ENCODE data around the gene CLDN14.

CLDN14 gene

DNA sequence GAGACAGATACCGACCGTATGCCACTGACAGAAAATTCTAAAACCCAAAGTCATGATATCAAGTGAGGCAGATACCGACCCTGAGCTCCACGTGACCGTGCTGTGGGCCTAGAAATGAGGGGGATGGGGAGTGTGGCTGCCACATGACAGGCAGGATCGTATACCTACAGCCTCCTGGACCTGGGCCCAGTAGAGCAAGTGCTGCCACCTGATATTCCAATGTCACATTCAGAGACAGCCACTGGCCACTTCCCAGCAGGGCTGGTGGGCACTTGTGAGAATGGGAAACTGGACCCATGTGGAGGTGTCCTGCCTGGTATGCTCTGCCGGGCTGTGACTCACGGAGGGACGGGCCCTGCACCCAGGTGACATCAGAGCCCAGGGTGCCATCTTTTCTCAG is 44.6 kb upstream of the CLDN14 start:
- H2AK5ac ChIP-seq (ENCODE audit: low read length): no peak overlapping the region
- H3K4me3 ChIP-seq (ENCODE audit: low read depth, low read length): no peak overlapping the region
- no peak overlapping the region for H2AFZ ChIP-seq (ENCODE audit: insufficient read depth, low read length, poor library complexity)
- no CpG with 5 or more reads among the region's 9 CpGs for WGBS (ENCODE audit: extremely low coverage, insufficient coverage, insufficient read length)
- H3K9ac ChIP-seq (ENCODE audit: low read length): no peak overlapping the region
- no peak overlapping the region for H3K27ac ChIP-seq (ENCODE audit: low read depth, low read length)
- no peak overlapping the region for H3K4me2 ChIP-seq (ENCODE audit: low read length)
- no peak overlapping the region for H3K14ac ChIP-seq (ENCODE audit: low read length)
- no peak for DNase-seq
- H3K27me3 ChIP-seq (ENCODE audit: insufficient read depth, low read length): no peaks in the 10 kb centered on the region
- no peak overlapping the region for H3K18ac ChIP-seq (ENCODE audit: low read length)
- H3K79me2 ChIP-seq (ENCODE audit: control insufficient read depth, insufficient read depth, low read length, poor library complexity): no peaks in the 10 kb centered on the region
- H4K91ac ChIP-seq (ENCODE audit: low read depth, low read length): no peak overlapping the region
- no peak overlapping the region for H4K12ac ChIP-seq (ENCODE audit: low read depth, low read length)
- no peaks in the 10 kb centered on the region for H3K79me1 ChIP-seq (ENCODE audit: low read length)
- H3K4ac ChIP-seq (ENCODE audit: low read depth, low read length): no peak overlapping the region
- H2BK5ac ChIP-seq (ENCODE audit: low read depth, low read length, poor library complexity): no peak overlapping the region
- no peaks in the 10 kb centered on the region for H3K36me3 ChIP-seq (ENCODE audit: control insufficient read depth in 1 of 2, insufficient read depth in 2 of 2, low read length in 2 of 2)
- no peak overlapping the region for H4K8ac ChIP-seq (ENCODE audit: low read depth, low read length)
- no peak overlapping the region for H2BK120ac ChIP-seq (ENCODE audit: insufficient read depth, low read length, poor library complexity)
- no peaks in the 10 kb centered on the region for H3K9me3 ChIP-seq (ENCODE audit: insufficient read depth, low read depth, low read length)
- H3K4me1 ChIP-seq (ENCODE audit: control insufficient read depth in 1 of 2, insufficient read depth in 2 of 2, low read length in 2 of 2): no peaks in the 10 kb centered on the region
- no peak overlapping the region for H3K23ac ChIP-seq (ENCODE audit: low read length)
- no peak overlapping the region for H2BK12ac ChIP-seq (ENCODE audit: low read length)

DNA sequence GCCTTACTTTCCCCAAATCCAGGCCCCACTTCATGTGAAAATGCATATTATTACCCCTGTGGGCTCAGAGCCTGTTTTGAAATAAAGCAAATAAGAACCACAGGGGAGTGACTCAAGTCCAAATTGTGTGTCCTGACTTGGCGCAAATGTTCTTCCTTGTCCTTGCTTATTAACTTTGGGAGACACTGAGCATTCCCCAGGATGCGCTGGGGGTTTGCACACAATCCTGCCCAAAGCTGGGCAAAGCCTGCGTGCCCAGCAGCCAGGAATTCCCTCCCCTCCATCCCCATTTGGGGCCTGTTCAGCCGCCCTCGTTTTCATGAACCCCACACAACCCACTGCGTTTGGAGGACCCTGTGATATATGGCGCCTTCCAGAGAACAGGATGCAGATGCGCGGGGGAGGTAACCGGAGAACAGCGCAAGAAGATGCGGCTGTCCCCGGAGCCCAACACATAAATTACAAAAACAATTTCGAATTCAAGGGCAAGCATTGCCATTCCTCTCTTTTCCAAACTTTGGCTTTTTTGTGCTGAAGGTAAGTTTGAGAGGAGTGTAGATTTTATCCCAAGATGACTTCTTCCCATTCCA is 42.4 kb upstream of the CLDN14 start:
- Histone ChIP-seq H3K79me1 (ENCODE audit: low read length) (no peaks in the 10 kb centered on the region), H3K9me3 (ENCODE audit: insufficient read depth, low read depth, low read length) (no peaks in the 10 kb centered on the region)
- WGBS (ENCODE audit: extremely low coverage, insufficient coverage, insufficient read length): no CpG with 5 or more reads among the region's 14 CpGs

DNA sequence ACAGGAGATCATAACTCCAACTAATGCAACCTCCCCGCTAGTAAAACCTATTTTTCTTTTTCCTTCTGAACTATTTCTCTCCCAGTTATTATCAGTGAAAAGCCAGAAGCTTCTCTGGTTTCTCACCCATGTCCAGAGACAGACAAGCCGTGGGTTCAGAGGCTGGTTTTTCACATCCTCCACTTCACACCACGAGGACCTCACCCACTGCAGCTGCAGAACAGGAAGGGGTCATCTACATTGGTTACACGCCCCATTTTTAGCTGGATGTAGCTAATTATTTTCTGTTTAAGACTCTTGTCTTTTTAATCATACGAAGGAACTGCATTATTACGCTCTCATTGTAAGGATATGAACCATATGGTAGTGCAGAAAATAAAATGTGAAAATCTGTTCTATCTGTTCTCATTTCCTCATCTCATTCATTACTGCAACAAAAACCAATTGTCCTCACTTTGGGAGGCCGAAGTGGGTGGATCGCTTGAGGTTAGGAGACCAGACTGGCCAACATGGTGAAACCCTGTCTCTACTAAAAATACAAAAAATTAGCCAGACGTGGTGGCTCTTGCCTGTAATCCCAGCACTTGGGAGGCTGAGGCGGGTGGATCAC is 39.1 kb upstream of the CLDN14 start:
- DNase-seq: no peak

More for the DNA sequence above, 42.4 kb upstream of the CLDN14 start:
- Histone ChIP-seq H3K36me3 (ENCODE audit: control insufficient read depth in 1 of 2, insufficient read depth in 2 of 2, low read length in 2 of 2) (no peaks in the 10 kb centered on the region), H3K18ac (ENCODE audit: low read length) (no peak overlapping the region), H2BK5ac (ENCODE audit: low read depth, low read length, poor library complexity) (no peak overlapping the region), H2AFZ (ENCODE audit: insufficient read depth, low read length, poor library complexity) (no peak overlapping the region), H4K8ac (ENCODE audit: low read depth, low read length) (no peak overlapping the region), H3K27me3 (ENCODE audit: insufficient read depth, low read length) (no peaks in the 10 kb centered on the region), H3K4me2 (ENCODE audit: low read length) (no peak overlapping the region), H2AK5ac (ENCODE audit: low read length) (no peak overlapping the region), H4K12ac (ENCODE audit: low read depth, low read length) (no peak overlapping the region), H3K23ac (ENCODE audit: low read length) (no peak overlapping the region), H3K79me2 (ENCODE audit: control insufficient read depth, insufficient read depth, low read length, poor library complexity) (no peaks in the 10 kb centered on the region), H3K14ac (ENCODE audit: low read length) (no peak overlapping the region), H3K4me3 (ENCODE audit: low read depth, low read length) (no peak overlapping the region), H3K9ac (ENCODE audit: low read length) (no peak overlapping the region), H3K4me1 (ENCODE audit: control insufficient read depth in 1 of 2, insufficient read depth in 2 of 2, low read length in 2 of 2) (no peaks in the 10 kb centered on the region), H3K4ac (ENCODE audit: low read depth, low read length) (no peak overlapping the region), H2BK120ac (ENCODE audit: insufficient read depth, low read length, poor library complexity) (no peak overlapping the region), H3K27ac (ENCODE audit: low read depth, low read length) (no peak overlapping the region), H2BK12ac (ENCODE audit: low read length) (no peak overlapping the region), H4K91ac (ENCODE audit: low read depth, low read length) (no peak overlapping the region)
- DNase-seq: no peak

DNA sequence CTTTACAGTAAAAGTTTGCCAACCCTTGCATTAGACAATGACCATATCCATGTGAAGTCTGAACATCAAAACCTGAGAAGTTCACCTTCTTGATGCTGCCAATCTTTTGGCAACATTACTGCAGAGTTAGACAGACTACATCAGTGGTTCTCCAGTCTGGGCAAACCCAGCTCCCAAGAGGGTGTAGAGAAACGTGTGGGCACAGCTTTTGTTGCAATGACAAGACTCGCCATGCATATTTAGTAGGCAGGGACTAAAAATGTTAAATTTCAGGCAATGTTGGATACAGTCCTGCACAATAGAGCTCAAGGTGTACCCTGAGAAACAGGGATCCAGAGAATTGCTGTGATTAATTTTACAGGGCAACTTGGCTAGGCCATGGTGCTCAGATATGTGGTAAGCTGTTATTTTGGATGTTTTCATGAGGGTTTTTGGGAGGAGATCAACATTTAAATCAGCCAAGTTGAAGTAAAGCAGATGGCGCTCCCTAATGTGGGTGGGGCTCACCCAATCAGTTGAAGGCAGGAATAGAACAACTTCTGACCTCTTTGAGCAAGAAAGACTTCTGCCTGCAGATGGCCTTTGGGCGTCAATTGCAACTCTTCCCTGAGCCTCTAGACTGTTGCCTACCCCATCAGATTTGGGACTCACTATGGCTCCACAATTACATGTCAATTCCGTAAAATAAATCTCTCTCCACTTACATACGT is 37.6 kb upstream of the CLDN14 start:
- H3K23ac ChIP-seq (ENCODE audit: low read length): no peak overlapping the region
- H3K36me3 ChIP-seq (ENCODE audit: control insufficient read depth in 1 of 2, insufficient read depth in 2 of 2, low read length in 2 of 2): no peaks in the 10 kb centered on the region
- no peak overlapping the region for H2BK5ac ChIP-seq (ENCODE audit: low read depth, low read length, poor library complexity)
- DNase-seq: no peak
- no peaks in the 10 kb centered on the region for H3K79me2 ChIP-seq (ENCODE audit: control insufficient read depth, insufficient read depth, low read length, poor library complexity)
- H4K91ac ChIP-seq (ENCODE audit: low read depth, low read length): no peak overlapping the region
- no peak overlapping the region for H2BK12ac ChIP-seq (ENCODE audit: low read length)
- no CpG with 5 or more reads among the region's 6 CpGs for WGBS (ENCODE audit: extremely low coverage, insufficient coverage, insufficient read length)
- no peaks in the 10 kb centered on the region for H3K79me1 ChIP-seq (ENCODE audit: low read length)
- no peak overlapping the region for H4K12ac ChIP-seq (ENCODE audit: low read depth, low read length)
- no peak overlapping the region for H2AFZ ChIP-seq (ENCODE audit: insufficient read depth, low read length, poor library complexity)
- H3K27me3 ChIP-seq (ENCODE audit: insufficient read depth, low read length): no peaks in the 10 kb centered on the region
- no peak overlapping the region for H3K18ac ChIP-seq (ENCODE audit: low read length)
- no peak overlapping the region for H2BK120ac ChIP-seq (ENCODE audit: insufficient read depth, low read length, poor library complexity)
- H3K4me3 ChIP-seq (ENCODE audit: low read depth, low read length): no peak overlapping the region
- no peak overlapping the region for H2AK5ac ChIP-seq (ENCODE audit: low read length)
- no peaks in the 10 kb centered on the region for H3K9me3 ChIP-seq (ENCODE audit: insufficient read depth, low read depth, low read length)
- H3K4ac ChIP-seq (ENCODE audit: low read depth, low read length): no peak overlapping the region
- no peak overlapping the region for H3K14ac ChIP-seq (ENCODE audit: low read length)
- H3K27ac ChIP-seq (ENCODE audit: low read depth, low read length): no peak overlapping the region
- no peaks in the 10 kb centered on the region for H3K4me1 ChIP-seq (ENCODE audit: control insufficient read depth in 1 of 2, insufficient read depth in 2 of 2, low read length in 2 of 2)
- H4K8ac ChIP-seq (ENCODE audit: low read depth, low read length): no peak overlapping the region
- H3K4me2 ChIP-seq (ENCODE audit: low read length): no peak overlapping the region
- no peak overlapping the region for H3K9ac ChIP-seq (ENCODE audit: low read length)

More for the DNA sequence above, 39.1 kb upstream of the CLDN14 start:
- WGBS (ENCODE audit: extremely low coverage, insufficient coverage, insufficient read length): no CpG with 5 or more reads among the region's 10 CpGs
- Histone ChIP-seq H3K4me3 (ENCODE audit: low read depth, low read length) (no peak overlapping the region), H4K8ac (ENCODE audit: low read depth, low read length) (no peak overlapping the region), H3K23ac (ENCODE audit: low read length) (no peak overlapping the region), H4K12ac (ENCODE audit: low read depth, low read length) (no peak overlapping the region), H2AK5ac (ENCODE audit: low read length) (no peak overlapping the region), H2BK5ac (ENCODE audit: low read depth, low read length, poor library complexity) (no peak overlapping the region), H2AFZ (ENCODE audit: insufficient read depth, low read length, poor library complexity) (no peak overlapping the region), H3K4me1 (ENCODE audit: control insufficient read depth in 1 of 2, insufficient read depth in 2 of 2, low read length in 2 of 2) (no peaks in the 10 kb centered on the region), H2BK120ac (ENCODE audit: insufficient read depth, low read length, poor library complexity) (no peak overlapping the region), H3K9me3 (ENCODE audit: insufficient read depth, low read depth, low read length) (no peaks in the 10 kb centered on the region), H3K9ac (ENCODE audit: low read length) (no peak overlapping the region), H3K27ac (ENCODE audit: low read depth, low read length) (no peak overlapping the region), H3K14ac (ENCODE audit: low read length) (no peak overlapping the region), H3K79me2 (ENCODE audit: control insufficient read depth, insufficient read depth, low read length, poor library complexity) (no peaks in the 10 kb centered on the region), H3K27me3 (ENCODE audit: insufficient read depth, low read length) (no peaks in the 10 kb centered on the region), H3K18ac (ENCODE audit: low read length) (no peak overlapping the region), H3K4me2 (ENCODE audit: low read length) (no peak overlapping the region), H3K79me1 (ENCODE audit: low read length) (no peaks in the 10 kb centered on the region), H3K36me3 (ENCODE audit: control insufficient read depth in 1 of 2, insufficient read depth in 2 of 2, low read length in 2 of 2) (no peaks in the 10 kb centered on the region), H3K4ac (ENCODE audit: low read depth, low read length) (no peak overlapping the region), H2BK12ac (ENCODE audit: low read length) (no peak overlapping the region), H4K91ac (ENCODE audit: low read depth, low read length) (no peak overlapping the region)
